Effector CD4-positive, alpha-beta T cell (primary cell): ENCODE measurements around the gene POLR2B.
"Not testable (repeated sequence)": the region's sequence is repeated elsewhere in the genome, so short reads cannot be mapped to it uniquely, and the experiment has no call there.

Experiments used
- DNase-seq: peaks from one replicate; pipeline ENCODE4 v3.0.0-alpha.2; 2020

The POLR2B gene

DNA sequence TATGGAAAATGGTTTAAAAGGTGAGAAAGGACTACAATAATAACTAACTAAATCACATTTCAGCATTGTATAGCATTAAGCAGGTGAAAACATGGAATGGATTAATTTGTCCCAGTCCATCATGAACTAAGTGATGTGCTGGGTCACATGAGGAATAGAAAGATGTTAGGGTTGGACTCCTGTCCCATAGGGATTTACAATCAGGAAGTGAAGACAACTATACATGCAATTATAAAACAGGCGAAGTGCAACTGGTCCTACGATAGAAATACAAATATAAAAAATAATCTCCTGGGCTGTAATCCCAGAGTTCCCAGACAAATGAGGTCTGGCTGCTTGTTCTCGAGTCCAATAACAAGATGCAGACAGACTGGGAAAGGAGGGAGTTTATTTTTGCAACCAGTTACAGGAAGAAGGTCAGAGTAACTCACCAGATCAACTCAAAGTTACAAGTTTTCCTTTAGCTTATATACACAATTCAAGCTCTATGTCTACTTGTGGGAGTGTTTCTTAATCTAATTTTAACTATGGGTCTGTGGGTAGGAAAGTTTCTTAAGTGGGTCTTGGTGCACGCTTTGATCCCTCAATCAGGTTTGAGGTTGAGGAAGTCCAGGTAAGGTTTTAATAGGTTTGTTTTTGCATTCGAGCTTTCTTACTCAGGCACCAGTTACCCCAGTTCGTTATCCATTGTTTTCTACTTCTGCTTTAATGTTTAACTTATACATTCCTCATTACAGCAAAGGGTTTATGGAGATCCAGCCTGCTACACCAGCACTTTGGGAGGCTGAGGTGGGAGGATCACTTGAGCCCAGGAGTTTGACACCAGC lies 81.4 kb downstream of the POLR2B start:
- no peak for DNase-seq

DNA sequence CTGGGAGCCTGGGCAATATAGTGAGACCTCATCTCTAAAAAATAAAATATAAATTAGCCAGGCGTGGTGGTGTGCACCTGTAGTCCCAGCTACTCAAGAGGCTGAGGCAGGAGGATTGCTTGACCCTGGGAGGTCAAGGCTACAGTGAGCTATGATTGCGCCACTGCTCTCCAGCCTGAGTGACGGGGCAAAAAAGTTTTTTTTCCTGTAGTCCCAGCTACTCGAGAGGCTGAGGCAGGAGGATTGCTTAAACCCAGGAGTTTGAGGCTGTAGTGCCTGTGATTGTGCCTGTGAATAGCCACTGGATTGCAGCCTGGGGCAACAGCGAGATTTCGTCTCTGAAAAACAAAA lies 82.0 kb downstream of the POLR2B start:
- not testable (repeated sequence) for DNase-seq

DNA sequence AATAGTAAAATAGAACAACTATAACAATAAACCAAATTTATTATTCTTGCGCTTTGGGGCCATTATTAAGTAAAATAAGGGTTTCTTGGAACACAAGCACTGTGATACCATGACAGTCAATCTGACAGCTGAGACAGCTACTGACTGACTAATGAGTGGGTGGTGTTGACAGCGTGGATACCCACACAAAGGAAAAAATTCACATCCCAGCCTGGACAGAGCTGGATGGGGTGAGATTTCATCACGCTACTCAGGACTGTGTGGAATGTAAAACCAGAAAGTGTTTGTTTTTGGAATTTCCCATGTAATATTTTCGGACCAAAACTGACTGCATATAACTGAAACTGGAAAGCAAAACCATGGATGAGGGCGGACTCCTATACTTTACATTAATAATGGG lies 82.7 kb downstream of the POLR2B start:
- no peak for DNase-seq

DNA sequence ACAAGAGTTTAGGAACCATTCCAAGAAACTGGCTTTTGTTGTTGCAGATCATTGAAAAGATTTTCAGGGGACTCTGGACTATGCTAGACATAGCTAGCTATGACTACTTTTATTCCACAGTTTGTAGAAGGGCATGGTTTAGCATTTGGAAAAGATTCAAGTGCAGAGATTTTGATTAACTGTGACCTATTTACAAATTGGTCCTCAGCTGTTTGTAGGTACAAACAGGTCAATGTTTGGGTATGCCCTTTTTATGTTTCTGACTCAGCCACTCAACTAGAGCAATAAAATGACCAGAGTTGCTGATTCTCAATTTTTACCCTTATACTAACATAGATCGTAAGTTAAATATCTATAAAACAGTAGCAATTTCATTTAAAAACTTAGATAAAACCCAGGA lies 84.8 kb downstream of the POLR2B start:
- no peak for DNase-seq

DNA sequence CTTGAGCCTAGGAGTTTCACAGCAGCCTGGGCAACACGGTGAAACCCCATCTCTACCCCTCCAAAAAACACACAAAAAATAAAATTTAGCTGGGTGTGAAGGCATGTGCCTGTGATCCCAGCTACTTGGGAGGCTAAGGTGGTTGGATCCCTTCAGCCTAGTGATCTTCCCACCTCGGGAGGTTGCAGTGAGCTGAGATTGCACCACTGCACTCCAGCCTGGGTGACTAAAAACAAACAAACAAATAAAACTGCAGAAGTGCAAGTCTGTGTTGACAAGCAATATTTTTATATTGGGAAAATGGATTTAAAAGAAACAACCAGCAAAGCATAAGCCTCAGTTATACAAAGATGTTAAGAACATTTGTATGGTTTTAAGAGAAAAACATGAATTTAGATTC lies 85.4 kb downstream of the POLR2B start:
- DNase-seq, result no peak

DNA sequence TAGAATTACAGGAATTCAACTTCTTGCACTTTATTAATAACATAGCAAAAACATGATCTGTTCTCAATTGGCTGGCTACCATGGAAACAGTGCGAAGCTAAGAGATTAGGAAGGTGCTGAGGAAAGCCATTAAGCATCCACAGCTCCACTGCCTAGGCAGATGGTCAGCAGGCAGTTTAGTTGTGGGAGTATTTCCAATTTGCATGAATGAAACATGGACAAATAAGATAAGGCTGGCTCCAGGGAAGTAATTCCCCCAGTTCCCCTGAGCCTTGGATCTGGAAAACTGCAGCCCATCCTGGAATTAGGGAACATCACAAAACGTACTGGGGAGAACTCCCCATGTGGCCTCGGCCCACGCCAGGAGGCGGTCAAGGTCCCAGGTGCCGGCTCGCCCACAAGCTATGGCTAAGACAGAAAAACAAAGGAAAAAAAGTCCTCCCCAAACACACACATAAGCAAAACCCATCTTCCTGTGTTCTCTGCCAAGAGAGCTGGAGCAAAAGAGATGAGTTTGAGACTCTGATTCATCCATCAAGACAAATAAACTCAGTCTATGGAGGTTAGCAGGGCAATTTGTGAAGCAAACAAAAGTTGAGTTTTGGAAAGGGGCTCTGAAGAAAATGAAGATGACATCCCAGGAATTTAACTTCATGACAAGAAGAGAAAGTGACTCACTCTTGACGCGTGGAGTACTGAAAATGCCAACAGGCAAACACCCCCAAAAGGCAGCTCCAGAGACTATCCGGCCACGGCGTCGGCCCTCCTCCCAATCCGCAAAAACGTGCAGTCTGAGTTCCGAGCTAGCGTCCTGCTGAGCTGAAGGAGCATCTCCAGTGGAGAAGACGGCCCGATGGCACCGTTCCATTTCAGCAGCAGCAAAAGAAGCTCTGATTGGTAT lies 86.4 kb downstream of the POLR2B start:
- no peak for DNase-seq

DNA sequence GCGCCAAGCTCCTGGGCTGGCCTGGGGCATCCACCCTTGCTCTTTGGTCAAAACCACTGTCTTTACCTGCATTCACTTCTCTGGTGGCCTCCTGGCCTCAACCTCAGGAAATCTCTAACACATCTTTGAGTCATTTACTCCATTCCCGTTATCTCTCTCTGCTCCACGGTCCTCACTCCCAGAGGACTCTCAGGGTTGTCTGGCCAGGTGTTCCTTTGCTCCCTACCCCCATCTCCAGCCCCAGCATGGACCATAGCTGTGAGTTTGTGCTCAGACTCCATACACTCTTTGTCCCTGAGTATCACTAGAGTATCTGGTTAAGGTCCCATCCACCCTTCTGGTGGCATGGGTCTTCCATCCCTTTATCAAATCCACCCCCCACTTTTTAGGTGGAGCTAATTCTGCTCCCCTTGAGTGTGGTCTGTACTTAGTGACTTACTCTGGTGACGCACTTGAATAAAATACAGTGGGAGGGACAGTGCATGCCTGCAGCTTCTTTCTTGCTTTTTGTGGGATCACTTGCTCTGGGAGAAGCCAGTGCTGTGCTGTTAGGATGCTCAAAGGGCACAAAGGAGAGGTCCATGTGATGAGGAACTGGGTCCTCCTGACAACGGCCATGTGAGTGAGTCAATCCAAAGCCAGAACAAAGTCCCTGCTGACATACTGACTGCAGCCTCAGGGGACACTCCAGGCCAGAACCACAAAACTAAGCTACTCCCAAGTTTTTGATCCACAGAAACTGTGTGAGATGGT lies 87.2 kb downstream of the POLR2B start:
- DNase-seq, result no peak

DNA sequence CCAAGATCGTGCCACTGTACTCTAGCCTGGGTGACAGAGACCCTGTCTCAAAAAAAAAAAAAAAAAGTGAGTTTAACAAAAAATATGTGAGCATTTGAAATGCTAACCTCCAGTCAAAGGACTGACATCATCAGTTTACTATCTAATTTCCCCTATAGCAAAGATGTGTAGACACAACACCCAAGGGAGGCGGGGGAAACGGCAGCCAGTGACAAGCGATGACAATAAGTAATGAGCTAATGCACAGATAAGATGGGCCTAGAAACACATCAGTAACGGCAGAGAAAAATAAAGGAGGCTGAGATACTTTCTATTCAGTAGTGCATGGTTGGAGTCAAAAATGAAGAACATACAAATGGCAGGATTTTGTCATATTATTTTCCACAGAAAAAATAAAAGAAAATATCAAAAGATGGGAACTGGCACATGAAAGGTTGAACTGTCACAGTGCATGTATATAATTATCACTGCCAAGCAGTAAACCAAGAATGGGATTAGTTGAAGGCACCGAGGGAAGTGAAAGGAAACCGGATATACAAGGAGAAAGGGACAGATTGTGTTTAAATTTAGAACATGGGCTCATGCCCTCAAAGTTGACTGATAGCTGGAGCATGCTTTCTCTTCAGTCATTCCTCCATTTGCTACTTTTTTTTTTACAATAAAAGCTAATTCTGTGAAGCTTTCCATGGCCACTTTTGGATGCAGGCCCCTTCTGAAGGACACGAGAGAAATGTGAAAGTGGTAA lies 89.7 kb downstream of the POLR2B start:
- DNase-seq, result no peak

DNA sequence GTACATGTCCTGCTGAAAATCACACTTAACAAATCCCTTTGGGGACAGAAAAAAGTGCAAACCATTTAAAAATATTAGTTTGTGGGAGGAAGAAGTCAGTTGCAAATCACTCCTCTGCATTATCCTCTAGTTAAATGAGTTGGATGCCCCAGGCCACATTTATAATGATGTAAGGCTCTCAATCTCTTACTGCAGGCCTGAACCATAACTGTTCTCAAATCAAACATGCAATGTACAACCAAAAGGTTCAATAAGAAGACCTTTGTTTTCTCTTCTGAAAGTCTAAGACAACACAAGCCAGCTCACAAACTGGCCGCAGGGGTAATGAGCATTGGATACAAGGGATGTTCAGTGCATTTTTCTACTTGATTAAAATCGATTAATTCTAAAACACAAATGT lies 91.8 kb downstream of the POLR2B start:
- no peak for DNase-seq

DNA sequence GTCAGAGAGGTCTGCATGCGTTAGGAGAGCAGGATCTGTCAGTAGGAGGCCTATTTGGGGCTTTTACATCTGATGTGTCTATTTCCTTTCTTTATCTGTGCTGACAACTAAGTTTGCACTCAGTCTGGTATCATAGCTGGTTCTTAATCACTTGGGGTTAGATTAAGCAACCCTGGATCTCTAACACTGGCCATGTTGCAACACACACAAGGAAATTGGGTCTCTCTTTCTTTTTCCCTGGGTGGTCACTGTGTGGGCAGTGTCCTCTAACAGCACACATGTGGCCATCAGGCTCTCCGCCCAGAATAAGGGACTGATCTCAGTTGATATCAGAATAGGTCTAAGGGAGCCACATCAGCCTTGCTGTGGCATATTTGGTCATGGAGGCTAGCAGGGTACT lies 92.6 kb downstream of the POLR2B start:
- DNase-seq, result no peak

DNA sequence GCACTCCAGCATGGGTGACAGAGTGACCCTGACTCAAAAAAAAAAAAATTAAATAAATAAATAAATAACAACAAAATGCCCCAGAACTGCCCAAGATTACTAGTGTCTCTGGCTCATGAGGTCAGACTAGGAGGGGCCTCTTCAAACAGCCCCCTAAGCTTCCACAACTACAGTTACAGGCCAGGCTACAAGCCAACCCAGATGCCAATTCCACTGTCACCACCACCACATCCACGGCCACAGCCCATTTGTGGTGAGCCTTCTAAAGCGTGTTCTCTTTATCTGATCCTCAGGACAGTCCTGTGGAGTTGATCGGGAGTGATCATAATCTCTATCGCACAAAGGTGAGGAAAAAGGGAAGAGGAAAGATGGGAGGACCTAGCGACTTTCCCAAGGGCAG lies 94.9 kb downstream of the POLR2B start:
- DNase-seq, result no peak

DNA sequence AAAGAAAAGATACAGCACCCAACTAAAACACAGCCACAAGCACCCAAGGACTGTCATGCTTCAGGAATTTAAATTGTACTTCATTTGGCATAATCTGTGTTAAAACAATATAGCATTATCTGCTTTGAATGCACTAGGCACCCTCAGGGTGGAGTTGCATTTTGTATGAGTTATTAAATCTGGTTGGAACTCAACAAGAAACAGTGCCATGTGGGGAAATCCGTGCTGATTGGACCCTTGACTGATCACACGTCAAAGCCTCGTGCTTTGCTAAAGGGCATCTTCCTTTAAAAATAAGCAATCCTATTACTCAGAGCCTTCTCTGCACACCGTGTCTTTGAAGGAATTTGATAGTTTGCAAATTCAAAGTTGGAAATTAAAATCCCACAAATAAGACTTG lies 96.0 kb downstream of the POLR2B start:
- DNase-seq, result no peak

DNA sequence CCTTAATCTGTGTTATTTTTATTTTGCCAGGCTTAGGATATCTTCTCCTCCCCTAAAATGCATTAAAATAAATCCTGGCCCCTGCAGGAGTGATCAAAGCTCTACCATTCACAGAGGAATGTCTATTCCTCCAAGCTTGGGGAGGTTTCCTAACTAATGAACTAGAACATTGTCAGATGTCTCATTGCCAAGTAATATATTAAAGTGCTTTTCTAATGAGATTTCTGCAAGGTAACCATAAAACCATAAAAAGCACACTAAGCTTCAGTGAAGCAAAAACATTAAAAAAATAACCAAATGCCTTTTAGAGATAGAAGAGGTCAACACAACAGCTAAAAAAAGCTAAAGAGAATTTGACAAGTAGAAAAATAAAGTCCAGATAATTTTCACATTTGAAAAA lies 96.7 kb downstream of the POLR2B start:
- no peak for DNase-seq

DNA sequence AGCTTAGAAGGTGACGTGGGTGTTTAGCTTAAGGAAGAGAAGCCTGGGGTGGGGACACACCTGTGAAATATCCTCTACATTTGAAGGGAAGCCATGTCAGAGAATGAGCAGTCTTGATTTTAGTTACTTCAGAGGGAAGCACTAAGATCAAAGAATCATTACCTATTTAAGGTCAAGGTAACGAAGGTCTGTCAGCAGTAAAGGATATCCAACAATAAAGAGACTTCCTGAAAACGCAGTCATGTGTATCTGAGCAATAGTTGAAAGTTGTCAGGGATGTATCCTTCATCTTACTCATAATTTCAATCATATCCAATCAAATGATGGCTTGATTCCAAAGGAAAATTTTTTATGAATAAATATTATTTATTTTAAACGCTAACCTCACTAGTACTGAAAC lies 98.0 kb downstream of the POLR2B start:
- DNase-seq, result no peak

DNA sequence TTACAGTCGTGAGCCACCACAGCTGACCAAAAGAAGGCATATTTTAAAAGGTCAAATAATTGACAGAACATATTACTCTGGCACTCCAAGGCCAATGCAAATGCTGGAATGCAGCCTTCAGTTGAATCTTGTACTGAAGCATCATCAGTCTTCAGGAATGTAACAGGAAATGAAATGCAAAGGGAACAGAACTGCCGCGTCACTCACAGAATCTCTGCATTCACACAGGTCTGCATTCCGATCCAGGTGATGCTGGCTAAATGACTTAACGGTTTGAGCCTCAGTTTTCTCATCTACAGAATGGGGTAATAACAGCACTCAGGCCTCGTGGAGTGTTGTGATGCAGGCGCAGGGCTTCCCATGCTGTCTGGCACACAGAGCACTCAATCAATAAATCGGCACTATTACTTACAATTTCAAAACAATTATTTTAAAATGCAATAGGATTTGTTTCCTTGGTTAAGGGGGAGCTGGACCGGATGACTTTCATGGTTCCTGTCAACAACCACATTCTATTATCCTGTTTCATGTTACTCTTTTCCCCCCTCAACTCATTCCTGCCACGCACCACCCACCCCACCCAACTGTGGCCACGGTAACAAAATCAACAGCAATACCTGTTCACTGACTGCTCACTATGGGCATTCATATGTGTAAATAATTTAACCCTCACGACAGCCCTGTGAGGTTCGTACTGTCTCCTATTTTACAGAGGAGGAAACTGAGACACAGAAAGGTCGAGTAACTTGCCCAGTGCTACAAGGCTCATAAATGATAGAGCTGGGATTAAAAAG lies 99.1 kb downstream of the POLR2B start:
- DNase-seq, result no peak

DNA sequence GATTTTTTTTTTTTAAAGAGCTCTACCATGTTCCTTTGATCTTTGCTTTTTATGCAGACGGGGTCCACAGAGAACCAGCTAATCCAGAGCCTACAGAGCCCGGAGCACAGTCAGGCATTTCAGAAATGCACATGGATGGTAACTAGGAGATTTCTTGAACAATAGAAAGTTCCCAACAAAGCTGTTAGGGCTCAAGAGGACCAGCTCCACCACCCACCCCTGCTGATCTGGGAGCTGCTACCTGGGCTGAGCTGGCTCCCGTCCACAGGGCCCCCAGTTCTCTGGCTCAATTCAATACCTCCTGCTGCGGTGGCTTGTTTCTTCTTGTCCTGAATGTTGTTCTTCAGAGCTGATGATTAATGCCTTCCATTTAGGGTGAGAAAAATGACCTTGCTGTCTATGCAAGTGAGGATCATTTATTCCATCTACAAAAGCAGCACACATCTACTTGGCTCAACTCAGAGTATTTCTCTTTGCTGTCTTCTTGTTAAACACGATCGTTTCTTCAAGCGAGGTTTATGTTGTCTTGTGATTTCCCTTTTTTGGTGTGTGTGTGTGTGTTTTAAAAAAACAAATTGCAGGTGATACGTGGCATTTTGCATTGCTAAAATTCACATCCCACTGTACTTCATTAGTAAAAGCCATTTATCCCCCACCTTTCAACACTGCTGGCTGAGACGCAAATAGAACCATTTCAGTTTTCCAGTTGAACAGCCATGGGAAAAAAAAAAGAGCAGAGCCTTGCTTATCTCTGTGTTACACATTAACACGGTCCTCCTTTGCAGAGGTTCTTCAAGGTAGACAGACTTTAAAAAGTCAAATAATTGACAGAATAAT lies 100.2 kb downstream of the POLR2B start:
- no peak for DNase-seq
